SK-N-MC (cell line): ENCODE results near the gene CCDC110.

Experiments
- EZH2 ChIP-seq: fragments of 200-600 bp; sonication (generic); IDR thresholded peaks from one replicate; pipeline ENCODE4 v1.6.1; 2017; ENCODE audit warnings: antibody characterized with exemption
- FOXP2 ChIP-seq: optimal IDR thresholded peaks from 2 replicates; pipeline ENCODE3; 2011; ENCODE audit warnings: mild to moderate bottlenecking, moderate library complexity; ENCODE audit not compliant: insufficient read depth; ENCODE audit errors: extremely low read length, control extremely low read depth
- POLR2AphosphoS5 ChIP-seq: IDR thresholded peaks from 2 replicates; pipeline ENCODE4 v1.6.1; 2012; ENCODE audit warnings: mild to moderate bottlenecking, low read depth, low read length, borderline replicate concordance

- TF ChIP-seq POLR2AphosphoS5 (no peak), EZH2 (no peak), FOXP2 (no peak)
These were observed 8.6 kb upstream of the CCDC110 start for GRCh38 chr4:185480016-185480732.
